Cardiac muscle cell (in vitro differentiated cells and primary cell): Measurements from ENCODE around the gene ZSCAN31. TPM values are rescaled to one million over a fixed set of nuclear protein-coding genes. Genes with fewer than 3 reads are reported as not detected.
"Not testable (repeated sequence)": the region's sequence is repeated elsewhere in the genome, so short reads cannot be mapped to it uniquely, and the experiment has no call there.

Experiments used
- DNase-seq, 2 donors: peaks; one replicate each; pipeline versions ENCODE4 v3.0.0 to v3.0.0-alpha.2; 2010 to 2017; ENCODE audit warnings: low read depth in 1 of 2, low spot score in 1 of 2
- H3K27ac ChIP-seq: fragments of 200-600 bp; sonication (generic); 2 replicates; pipeline ENCODE4 v1.5.1; 2016
- H3K27me3 ChIP-seq: fragments of 200-600 bp; sonication (generic); 2 replicates; pipeline ENCODE4 v1.6.0; 2016; ENCODE audit warnings: control low read depth
- H3K36me3 ChIP-seq: fragments of 200-600 bp; sonication (generic); 2 replicates; pipeline ENCODE4 v1.5.1; 2016; ENCODE audit warnings: control low read depth
- H3K4me1 ChIP-seq: fragments of 200-600 bp; sonication (generic); 2 replicates; pipeline ENCODE4 v1.8.1; 2017; ENCODE audit warnings: low read depth, mild to moderate bottlenecking, mixed run types
- H3K4me3 ChIP-seq: fragments of 200-600 bp; sonication (generic); 2 replicates; pipeline ENCODE4 v1.5.1; 2016; ENCODE audit warnings: mild to moderate bottlenecking
- H3K9me3 ChIP-seq: fragments of 200-600 bp; sonication (generic); 2 replicates; pipeline ENCODE4 v1.5.1; 2017; ENCODE audit warnings: low read depth, mild to moderate bottlenecking, control low read depth
- CTCF ChIP-seq: IDR thresholded peaks from 2 replicates; pipeline ENCODE4 v1.5.1; 2012; ENCODE audit warnings: low read depth, mild to moderate bottlenecking, low read length
- polyA plus RNA-seq: library from polyadenylated mRNA; unstranded; fragments of >200 nt; fragmentation: Nextera tagmentation; extraction: Ambion mirVana; gene quantifications from 2 replicates; pipeline ENCODE4 v1.2.1, GENCODE V29; 2016
- total RNA-seq: library from RNA; depleted of rRNA; stranded (reverse); fragments of >200 nt; gene quantifications from 2 replicates; pipeline ENCODE4 v1.2.3, GENCODE V29; 2016

The ZSCAN31 gene
- total and polyA plus RNA-seq, 2 experiments from 2014 or later = 3.8 to 8.1 TPM

GRCh38 chr6:28323813-28324424 is 12.0 kb downstream of the ZSCAN31 start:
- H3K9me3 ChIP-seq = peaks cover 3% of the 10 kb centered on the region
- DNase-seq = no peak
- no peak overlapping the region for H3K4me3 ChIP-seq
- TF ChIP-seq CTCF = no peak
- no peaks in the 10 kb centered on the region for H3K4me1 ChIP-seq
- no peak overlapping the region for H3K27ac ChIP-seq
- H3K27me3 ChIP-seq = no peaks in the 10 kb centered on the region
- peaks cover 8% of the 10 kb centered on the region for H3K36me3 ChIP-seq

- Histone ChIP-seq H3K36me3 (peaks cover 8% of the 10 kb centered on the region), H3K27me3 (no peaks in the 10 kb centered on the region), H3K4me1 (no peaks in the 10 kb centered on the region), H3K4me3 (no peak overlapping the region), H3K9me3 (peaks cover 3% of the 10 kb centered on the region), H3K27ac (no peak overlapping the region)
- DNase-seq = no peak
- no peak for TF ChIP-seq CTCF
Observed at GRCh38 chr6:28322661-28323060, 13.3 kb downstream of the ZSCAN31 start.

GRCh38 chr6:28317866-28318265 is 18.1 kb downstream of the ZSCAN31 start:
- not testable (repeated sequence) for H3K36me3 ChIP-seq, H3K4me3 ChIP-seq, H3K27ac ChIP-seq, H3K9me3 ChIP-seq, H3K27me3 ChIP-seq, H3K4me1 ChIP-seq, DNase-seq

GRCh38 chr6:28315628-28316027 is 20.3 kb downstream of the ZSCAN31 start:
- no peak for TF ChIP-seq CTCF
- Histone ChIP-seq H3K27me3 (no peaks in the 10 kb centered on the region), H3K9me3 (no peaks in the 10 kb centered on the region), H3K36me3 (no peaks in the 10 kb centered on the region), H3K4me1 (no peaks in the 10 kb centered on the region), H3K4me3 (no peak overlapping the region), H3K27ac (no peak overlapping the region)
- DNase-seq = no peak

DNA sequence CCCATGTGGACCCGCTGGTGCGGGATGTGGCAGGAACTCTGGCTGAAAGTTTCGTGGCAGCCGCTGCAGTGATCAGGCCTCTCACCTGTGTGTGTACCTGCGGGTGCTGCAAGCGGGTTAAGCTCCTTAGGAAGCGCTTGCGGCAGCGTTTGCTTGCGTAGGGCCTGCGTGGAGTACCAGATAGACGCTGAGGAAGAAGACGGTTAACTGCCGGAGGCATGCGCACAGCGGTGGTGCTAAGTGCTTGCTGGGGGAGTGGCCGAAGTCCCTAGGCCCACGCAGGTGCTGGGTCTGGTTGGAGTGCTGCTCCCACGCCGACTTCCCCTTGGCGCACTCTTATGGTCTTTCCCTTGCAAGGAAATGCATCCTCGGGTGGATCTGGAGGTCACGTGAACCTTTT is 23.0 kb downstream of the ZSCAN31 start:
- no peak for TF ChIP-seq CTCF
- H3K27ac ChIP-seq = no peak overlapping the region
- no peak for DNase-seq
- H3K27me3 ChIP-seq = no peaks in the 10 kb centered on the region
- no peak overlapping the region for H3K4me3 ChIP-seq
- no peaks in the 10 kb centered on the region for H3K9me3 ChIP-seq
- no peaks in the 10 kb centered on the region for H3K4me1 ChIP-seq
- H3K36me3 ChIP-seq = no peaks in the 10 kb centered on the region

- H3K9me3 ChIP-seq = no peaks in the 10 kb centered on the region
Observed at GRCh38 chr6:28311139-28311823, 24.7 kb downstream of the ZSCAN31 start.

DNA sequence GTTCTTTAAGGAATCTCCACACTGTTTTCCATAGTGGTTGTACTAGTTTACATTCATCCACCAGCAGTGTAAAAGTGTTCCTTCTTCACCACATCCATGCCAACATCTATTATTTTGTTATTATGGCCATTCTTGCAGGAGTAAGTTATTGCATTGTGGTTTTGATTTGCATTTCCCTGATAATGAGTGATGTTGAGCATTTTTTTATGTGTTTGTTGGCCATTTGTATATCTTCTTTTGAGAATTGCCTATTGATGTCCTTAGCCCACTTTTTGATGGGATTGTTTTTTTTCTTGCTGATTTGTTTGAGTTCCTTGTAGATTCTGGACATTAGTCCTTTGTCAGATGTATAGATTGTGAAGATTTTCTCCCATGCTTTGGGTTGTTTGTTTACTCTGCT is 29.6 kb downstream of the ZSCAN31 start:
- H3K4me1 ChIP-seq, H3K36me3 ChIP-seq, DNase-seq, H3K27ac ChIP-seq, H3K27me3 ChIP-seq, H3K9me3 ChIP-seq, H3K4me3 ChIP-seq: not testable (repeated sequence)

More at GRCh38 chr6:28311139-28311823, 24.7 kb downstream of the ZSCAN31 start:
- Histone ChIP-seq H3K27ac (no peak overlapping the region), H3K4me3 (no peak overlapping the region), H3K36me3 (no peaks in the 10 kb centered on the region), H3K27me3 (no peaks in the 10 kb centered on the region), H3K4me1 (no peaks in the 10 kb centered on the region)
- DNase-seq = no peak
- TF ChIP-seq CTCF = no peak
